IMR-90 (cell line): ENCODE measurements around the gene STAG2. TPM values are rescaled to one million over a fixed set of nuclear protein-coding genes. Genes with fewer than 3 reads are reported as not detected.

Source experiments
- ATAC-seq: fragments of 200-7000 bp; cut with Tn5 transposase; 2 replicates; pipeline ENCODE4 v1.9.1; 2020; ENCODE audit warnings: low read depth, mild to moderate bottlenecking, moderate library complexity
- BruUV-seq: library from RNA; stranded (reverse); fragments of 400-500 nt; replicated peaks from 2 replicates; lab custom pipeline; 2021; lab: Mats Ljungman, UMichigan
- CTCF ChIA-PET: fragments of 300-600 bp; formaldehyde crosslinking; extraction: SDS; loops from one replicate; lab custom pipeline; 2021; ENCODE audit warnings: antibody characterized with exemption; lab: Yijun Ruan, JAX
- POLR2A ChIA-PET: fragments of 300-600 bp; sonication (Branson Sonifier 250); formaldehyde crosslinking; loops from one replicate; lab custom pipeline; 2022; ENCODE audit warnings: antibody characterized with exemption; ENCODE audit not compliant: unreplicated experiment; lab: Charles Lee
- DNase-seq: peaks from one replicate; pipeline ENCODE4 v3.0.0; 2013
- H2AFZ ChIP-seq: replicated peaks from 2 replicates; pipeline ENCODE3; 2013; ENCODE audit warnings: low read length, mild to moderate bottlenecking; ENCODE audit not compliant: poor library complexity
- H2AK5ac ChIP-seq: 2 replicates; pipeline ENCODE4 v1.6.1; 2013; ENCODE audit warnings: low read depth, low read length, inconsistent platforms
- H2AK9ac ChIP-seq: replicated peaks from 2 replicates; pipeline ENCODE3; 2013; ENCODE audit warnings: mild to moderate bottlenecking, low read depth, low read length, moderate library complexity; ENCODE audit not compliant: poor library complexity
- H2BK120ac ChIP-seq: 2 replicates; pipeline ENCODE4 v1.6.1; 2013; ENCODE audit warnings: low read depth, low read length, inconsistent platforms
- H2BK15ac ChIP-seq: 3 replicates; pipeline ENCODE4 v1.6.1; 2013; ENCODE audit warnings: low read depth, low read length, inconsistent platforms
- H2BK20ac ChIP-seq: 2 replicates; pipeline ENCODE4 v1.6.1; 2013; ENCODE audit warnings: low read depth, mild to moderate bottlenecking, inconsistent platforms, low read length, moderate library complexity
- H2BK5ac ChIP-seq: 2 replicates; pipeline ENCODE4 v1.6.1; 2013; ENCODE audit warnings: mild to moderate bottlenecking, low read depth, low read length, inconsistent platforms; ENCODE audit not compliant: poor library complexity, severe bottlenecking
- H3K14ac ChIP-seq: replicated peaks from 2 replicates; pipeline ENCODE4 v1.6.1; 2013; ENCODE audit warnings: low read depth, low read length, inconsistent platforms
- H3K18ac ChIP-seq: 2 replicates; pipeline ENCODE4 v1.6.1; 2013; ENCODE audit warnings: low read depth, low read length, control low read depth
- H3K23ac ChIP-seq: 2 replicates; pipeline ENCODE4 v1.6.1; 2013; ENCODE audit warnings: low read depth, low read length, inconsistent platforms
- H3K27ac ChIP-seq: 2 replicates; pipeline ENCODE4 v1.5.1; 2013; ENCODE audit warnings: mild to moderate bottlenecking, control low read depth, low read length; ENCODE audit not compliant: insufficient read depth
- H3K27me3 ChIP-seq: 2 replicates; pipeline ENCODE4 v1.6.1; 2013; ENCODE audit warnings: low read length; ENCODE audit not compliant: control insufficient read depth, insufficient read depth
- H3K36me3 ChIP-seq: 2 replicates; pipeline ENCODE4 v1.6.1; 2013; ENCODE audit warnings: low read length, mixed read lengths; ENCODE audit not compliant: control insufficient read depth, insufficient read depth
- H3K4ac ChIP-seq: 2 replicates; pipeline ENCODE4 v1.6.1; 2013; ENCODE audit warnings: low read depth, low read length, inconsistent platforms
- H3K4me1 ChIP-seq: 2 replicates; pipeline ENCODE4 v1.6.1; 2013; ENCODE audit warnings: low read length, mixed read lengths; ENCODE audit not compliant: control insufficient read depth, insufficient read depth
- H3K4me2 ChIP-seq: 2 replicates; pipeline ENCODE4 v1.6.1; 2013; ENCODE audit warnings: low read depth, mild to moderate bottlenecking, control low read depth, low read length, moderate library complexity
- H3K4me3 ChIP-seq: 2 replicates; pipeline ENCODE4 v1.5.1; 2013; ENCODE audit warnings: low read depth, mild to moderate bottlenecking, control low read depth, low read length, moderate library complexity; ENCODE audit not compliant: insufficient read depth
- H3K56ac ChIP-seq: 2 replicates; pipeline ENCODE4 v1.6.1; 2013; ENCODE audit warnings: low read length, inconsistent platforms; ENCODE audit not compliant: insufficient read depth; ENCODE audit errors: extremely low read depth
- H3K79me1 ChIP-seq, 2 experiments: 2 replicates each; pipeline ENCODE4 v1.6.1; 2013; ENCODE audit warnings: low read length in 2 of 2, inconsistent platforms in 1 of 2, low read depth in 1 of 2
- H3K9ac ChIP-seq: 2 replicates; pipeline ENCODE4 v1.6.1; 2013; ENCODE audit warnings: low read depth, low read length, control low read depth
- H3K9me1 ChIP-seq: 2 replicates; pipeline ENCODE4 v1.6.1; 2013; ENCODE audit warnings: low read length, inconsistent platforms; ENCODE audit not compliant: insufficient read depth
- H3K9me3 ChIP-seq: 2 replicates; pipeline ENCODE4 v1.6.1; 2013; ENCODE audit warnings: low read length; ENCODE audit not compliant: control insufficient read depth, insufficient read depth
- H4K20me1 ChIP-seq: 2 replicates; pipeline ENCODE4 v1.6.1; 2013; ENCODE audit warnings: low read length, inconsistent platforms; ENCODE audit not compliant: insufficient read depth
- H4K5ac ChIP-seq: 2 replicates; pipeline ENCODE4 v1.6.1; 2013; ENCODE audit warnings: mild to moderate bottlenecking, low read depth, low read length, control low read depth
- H4K8ac ChIP-seq, 2 experiments: 2 replicates each; pipeline ENCODE4 v1.6.1; 2013; ENCODE audit warnings: low read depth in 2 of 2, low read length in 2 of 2, control low read depth in 1 of 2, inconsistent platforms in 1 of 2
- H4K91ac ChIP-seq: 2 replicates; pipeline ENCODE4 v1.6.1; 2013; ENCODE audit warnings: low read depth, low read length, inconsistent platforms; ENCODE audit not compliant: insufficient read depth
- BHLHE40 ChIP-seq: fragments of 150-350 bp; IDR thresholded peaks from 2 replicates; pipeline ENCODE4 v1.6.1; 2016; ENCODE audit warnings: mild to moderate bottlenecking, low read depth, low read length
- FOS ChIP-seq: fragments of 150-350 bp; IDR thresholded peaks from 2 replicates; pipeline ENCODE4 v1.6.1; 2016; ENCODE audit warnings: low read depth, low read length
- MAFK ChIP-seq: IDR thresholded peaks from 2 replicates; pipeline ENCODE4 v1.6.1; 2012; ENCODE audit warnings: low read depth, low read length, improper control_type of control experiment
- MAZ ChIP-seq: IDR thresholded peaks from 2 replicates; pipeline ENCODE4 v1.6.1; 2012; ENCODE audit warnings: low read depth, mild to moderate bottlenecking, low read length, improper control_type of control experiment, moderate library complexity, borderline replicate concordance
- MXI1 ChIP-seq: IDR thresholded peaks from 2 replicates; pipeline ENCODE4 v1.6.1; 2012; ENCODE audit warnings: low read depth, mild to moderate bottlenecking, low read length, moderate library complexity, borderline replicate concordance
- NFE2L2 ChIP-seq: fragments of 150-350 bp; IDR thresholded peaks from 2 replicates; pipeline ENCODE4 v1.6.1; 2016; ENCODE audit warnings: low read depth, mild to moderate bottlenecking, low read length
- POLR2A ChIP-seq: IDR thresholded peaks from 2 replicates; pipeline ENCODE4 v1.6.1; 2012; ENCODE audit warnings: mild to moderate bottlenecking, low read depth, low read length
- RAD21 ChIP-seq: IDR thresholded peaks from 2 replicates; pipeline ENCODE4 v1.6.1; 2012; ENCODE audit warnings: low read length, improper control_type of control experiment
- WGBS, 2 experiments: methylation state at CpG; one replicate each; pipeline versions ENCODE4 v1.1.5 to v1.1.7; 2013; ENCODE audit warnings: missing lambda C conversion rate in 2 of 2; ENCODE audit not compliant: insufficient read length in 1 of 2; ENCODE audit errors: extremely low coverage in 2 of 2; 5-methylcytosine and 5-hydroxymethylcytosine counted together
- dilution Hi-C: fragments of 300-500 bp; cut with HindIII; formaldehyde crosslinking; loops from one replicate; pipeline ENCODE4 v1.14.3; 2018; ENCODE audit warnings: low sequenced_read_pairs; ENCODE audit not compliant: unreplicated experiment
- in situ Hi-C: fragments of 300-500 bp; cut with MboI; formaldehyde crosslinking; loops from 3 replicates; pipeline ENCODE4 v1.14.3; 2019; ENCODE audit warnings: low sequenced_read_pairs, inconsistent platforms, mixed read lengths
- intact Hi-C: fragments of 100-400 bp; cut with micrococcal nuclease; formaldehyde crosslinking; loops from 2 replicates; pipeline ENCODE4 v1.10.0; 2022
- polyA plus RNA-seq, 3 experiments: library from polyadenylated mRNA; depleted of rRNA; stranded (reverse); fragments of >200 nt; gene quantifications; 2 replicates each; pipeline ENCODE4 v1.2.3, GENCODE V29; 2012; ENCODE audit warnings: low replicate concordance in 1 of 3
- total RNA-seq: library from RNA; depleted of rRNA; stranded (reverse); fragments of >200 nt; gene quantifications from 2 replicates; pipeline ENCODE4 v1.2.3, GENCODE V29; 2012

Gene STAG2
- total and polyA plus RNA-seq, 2 of the 4 experiments (the other 2 are of a cell fraction) = 19.6 to 71.2 TPM

- dilution Hi-C loops = no loop called here
- Histone ChIP-seq H3K36me3 (no peaks in the 10 kb centered on the region), H3K23ac (no peak overlapping the region), H4K5ac (no peak overlapping the region), H2BK5ac (no peak overlapping the region), H3K18ac (no peak overlapping the region), H2BK20ac (no peak overlapping the region), H3K9me3 (no peaks in the 10 kb centered on the region), H3K27ac (no peak overlapping the region), H4K20me1 (peaks cover 20% of the 10 kb centered on the region), H2AK5ac (no peak overlapping the region), H3K9me1 (no peaks in the 10 kb centered on the region), H3K14ac (no peak overlapping the region), H3K79me1 (no peaks in the 10 kb centered on the region; a peak in 1 of 4 replicates), H3K9ac (no peak overlapping the region), H3K4me3 (no peak overlapping the region), H3K27me3 (no peaks in the 10 kb centered on the region), H4K8ac (no peak overlapping the region), H2AFZ (no peak overlapping the region), H3K4me1 (no peaks in the 10 kb centered on the region), H2AK9ac (no peak overlapping the region), H2BK15ac (no peak overlapping the region), H4K91ac (no peak overlapping the region), H3K4ac (no peak overlapping the region), H3K4me2 (no peak overlapping the region), H2BK120ac (no peak overlapping the region), H3K56ac (no peak overlapping the region)
- DNase-seq = no peak
- in situ Hi-C loops = no loop called here
- intact Hi-C loops = loop anchor here (10.0 kb wide), 1 partner anchor 99 kb away; no protein-coding TSS in a partner anchor
- ChIA-PET CTCF (no interaction called here), POLR2A (no interaction called here)
- 100% methylated on average over 1 of the region's 6 CpGs; no CpG with 5 or more reads in 1 of the 2 experiments for WGBS, 2 experiments
- TF ChIP-seq POLR2A (no peak), MXI1 (no peak), RAD21 (no peak), MAZ (no peak), BHLHE40 (no peak), FOS (no peak), NFE2L2 (no peak), MAFK (no peak)
- ATAC-seq = no peak
- BruUV-seq = no TSS peak
These were observed 4.2 kb downstream of the STAG2 start for GRCh38 chrX:123965712-123966111.
